ENCODE data around the gene C16orf87. TPM values are rescaled to one million over a fixed set of nuclear protein-coding genes. Genes with fewer than 3 reads are reported as not detected.
A peak's percentile ranks its signal among the peaks of the same experiment; 100 is the strongest.

C16orf87 gene
- total RNA-seq, 1 experiment from 2014 or later, result 6.3 TPM

GRCh38 chr16:46848768-46849764 lies 18.1 kb upstream of the C16orf87 start:
- in situ Hi-C loops (cut with HindIII; ENCODE audit: low pct_unique_long_range_greater_than_20kb, low sequenced_read_pairs), result no loop called here
- DNase-seq (ENCODE audit: low read depth, low spot score), result no peak

DNA sequence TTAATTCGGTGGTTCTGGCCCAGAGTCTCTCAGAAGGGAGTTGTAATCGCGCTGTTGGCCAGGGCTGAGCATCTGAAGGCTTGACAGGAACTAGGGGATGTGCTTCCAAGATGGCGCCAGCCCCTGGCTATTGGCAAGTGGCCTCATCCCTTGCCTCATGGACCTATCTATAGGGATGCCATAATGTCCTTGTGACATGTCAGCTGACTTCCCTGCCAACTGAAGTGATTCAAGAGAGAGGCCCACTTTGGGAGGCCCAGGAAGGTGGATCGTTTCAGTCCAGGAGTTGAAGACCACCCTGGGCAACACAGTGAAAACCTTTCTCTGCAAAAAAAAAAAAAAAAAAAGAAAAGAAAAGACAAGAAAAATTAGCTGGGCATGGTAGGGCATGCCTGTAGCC lies 15.0 kb upstream of the C16orf87 start:
- in situ Hi-C loops (cut with HindIII; ENCODE audit: low pct_unique_long_range_greater_than_20kb, low sequenced_read_pairs), result no loop called here
- DNase-seq (ENCODE audit: low read depth, low spot score), result peak; percentile 16

DNA sequence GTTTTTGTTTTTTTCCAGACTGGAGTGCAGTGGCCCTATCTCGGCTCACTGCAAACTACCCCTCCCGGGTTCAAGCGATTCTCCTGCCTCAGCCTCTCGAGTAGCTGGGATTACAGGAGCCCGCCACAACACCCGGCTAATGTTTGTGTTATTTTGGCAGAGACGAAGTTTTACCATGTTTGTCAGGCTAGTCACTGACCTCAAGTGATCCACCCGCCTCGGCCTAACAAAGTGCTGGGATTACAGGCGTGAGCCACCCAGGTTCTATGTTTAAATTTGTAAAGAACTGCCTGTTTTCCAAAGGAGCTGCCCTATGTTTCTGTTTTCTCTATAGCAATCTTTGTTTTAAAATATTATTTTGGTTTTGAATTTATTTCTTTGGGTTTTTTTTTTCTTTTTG lies 13.8 kb upstream of the C16orf87 start:
- in situ Hi-C loops (cut with HindIII; ENCODE audit: low pct_unique_long_range_greater_than_20kb, low sequenced_read_pairs), result no loop called here
- no peak for DNase-seq (ENCODE audit: low read depth, low spot score)

DNA sequence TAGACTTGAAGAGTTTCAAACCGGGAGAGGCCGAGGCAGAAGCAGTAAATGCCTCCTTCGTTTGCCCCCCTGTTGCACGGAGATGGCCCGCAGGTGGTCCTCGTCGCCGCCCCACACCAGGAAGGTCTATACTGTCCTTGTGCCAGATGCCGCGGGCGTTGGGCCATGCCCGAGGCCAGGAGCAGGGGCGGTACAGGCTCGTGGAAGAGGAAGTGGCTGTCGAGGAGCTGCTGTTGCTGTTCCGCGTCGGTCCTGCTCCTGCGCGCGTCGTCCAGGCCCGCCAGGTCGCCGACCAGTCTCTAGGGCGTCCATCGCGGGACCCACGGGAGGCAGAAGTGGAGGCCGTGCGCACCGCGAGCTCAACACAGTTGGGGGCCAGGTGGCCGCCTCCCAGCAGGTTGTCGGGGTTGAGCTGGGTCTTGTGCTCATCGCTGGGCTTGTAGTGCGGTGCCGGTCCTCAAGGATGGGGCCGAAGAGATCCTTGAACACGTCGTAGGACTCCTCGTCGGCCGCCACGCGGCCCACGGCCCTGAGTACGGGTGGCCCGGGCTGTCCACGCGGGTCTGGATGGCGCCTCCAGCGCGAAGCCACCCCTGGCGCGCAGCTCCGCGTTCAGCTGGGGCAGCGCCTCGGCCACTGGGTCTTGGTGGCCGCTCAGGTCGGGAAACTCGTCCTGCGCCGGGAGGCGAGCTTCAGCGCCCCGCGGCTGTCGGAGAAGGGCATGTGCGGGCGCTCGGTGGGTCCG lies 13.1 kb upstream of the C16orf87 start:
- DNase-seq (ENCODE audit: low read depth, low spot score), result no peak
- in situ Hi-C loops (cut with HindIII; ENCODE audit: low pct_unique_long_range_greater_than_20kb, low sequenced_read_pairs), result no loop called here

DNA sequence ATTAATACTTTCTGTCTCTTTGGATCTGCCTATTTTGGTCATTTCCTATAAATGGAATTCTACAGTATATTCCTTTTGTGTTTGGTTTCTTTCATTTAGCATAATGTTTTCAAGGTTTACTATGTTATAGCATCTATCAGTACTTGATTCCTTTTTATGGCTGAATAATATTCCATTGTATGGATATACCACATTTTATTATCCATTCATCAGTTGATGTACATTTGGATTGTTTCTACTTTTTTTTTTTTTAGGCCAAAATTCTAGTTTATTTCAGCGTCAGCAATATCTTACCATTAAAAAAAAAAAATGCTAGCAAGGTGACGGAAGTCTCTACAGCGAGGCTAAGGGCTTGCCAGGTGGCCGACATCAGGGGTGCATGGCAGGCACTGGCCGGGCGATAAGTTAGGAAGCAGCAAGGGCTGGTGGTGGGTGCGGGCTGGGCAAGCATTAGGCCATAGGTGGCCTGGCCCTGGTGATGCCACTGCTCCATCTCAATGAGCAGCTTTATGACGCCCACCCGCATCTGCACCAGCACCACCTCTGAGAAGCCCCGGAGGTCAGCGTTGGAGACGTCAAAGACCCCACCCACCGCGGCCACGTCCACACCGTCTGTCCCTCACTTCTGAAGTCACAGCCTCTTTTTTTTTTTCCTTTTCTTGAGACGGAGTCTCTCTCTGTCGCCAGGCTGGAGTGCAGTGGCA lies 11.4 kb upstream of the C16orf87 start:
- in situ Hi-C loops (cut with HindIII; ENCODE audit: low pct_unique_long_range_greater_than_20kb, low sequenced_read_pairs), result no loop called here

DNA sequence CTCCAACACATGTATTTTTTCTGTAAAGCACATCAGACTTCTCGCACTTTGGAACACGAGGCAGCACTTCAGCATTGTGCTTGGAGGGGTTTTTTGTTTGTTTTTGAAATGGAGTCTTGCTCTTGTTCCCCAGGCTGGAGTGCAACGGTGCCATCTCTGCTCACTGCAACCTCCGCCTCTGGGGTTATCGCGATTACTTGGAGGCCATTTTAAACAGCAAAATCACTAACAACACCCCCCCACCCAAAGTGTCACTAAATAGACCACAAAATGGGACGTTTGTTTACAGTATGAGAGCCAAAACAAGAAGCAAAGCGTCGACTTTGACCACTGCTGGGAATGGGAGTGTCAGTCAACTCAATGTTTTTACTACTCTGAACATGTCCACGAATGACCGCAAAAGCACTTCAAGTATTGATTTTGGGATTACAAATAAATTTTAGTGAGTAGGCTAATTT lies 9.0 kb upstream of the C16orf87 start:
- no peak for DNase-seq (ENCODE audit: low read depth, low spot score)

More for the DNA sequence above, 11.4 kb upstream of the C16orf87 start:
- no peak for DNase-seq (ENCODE audit: low read depth, low spot score)

DNA sequence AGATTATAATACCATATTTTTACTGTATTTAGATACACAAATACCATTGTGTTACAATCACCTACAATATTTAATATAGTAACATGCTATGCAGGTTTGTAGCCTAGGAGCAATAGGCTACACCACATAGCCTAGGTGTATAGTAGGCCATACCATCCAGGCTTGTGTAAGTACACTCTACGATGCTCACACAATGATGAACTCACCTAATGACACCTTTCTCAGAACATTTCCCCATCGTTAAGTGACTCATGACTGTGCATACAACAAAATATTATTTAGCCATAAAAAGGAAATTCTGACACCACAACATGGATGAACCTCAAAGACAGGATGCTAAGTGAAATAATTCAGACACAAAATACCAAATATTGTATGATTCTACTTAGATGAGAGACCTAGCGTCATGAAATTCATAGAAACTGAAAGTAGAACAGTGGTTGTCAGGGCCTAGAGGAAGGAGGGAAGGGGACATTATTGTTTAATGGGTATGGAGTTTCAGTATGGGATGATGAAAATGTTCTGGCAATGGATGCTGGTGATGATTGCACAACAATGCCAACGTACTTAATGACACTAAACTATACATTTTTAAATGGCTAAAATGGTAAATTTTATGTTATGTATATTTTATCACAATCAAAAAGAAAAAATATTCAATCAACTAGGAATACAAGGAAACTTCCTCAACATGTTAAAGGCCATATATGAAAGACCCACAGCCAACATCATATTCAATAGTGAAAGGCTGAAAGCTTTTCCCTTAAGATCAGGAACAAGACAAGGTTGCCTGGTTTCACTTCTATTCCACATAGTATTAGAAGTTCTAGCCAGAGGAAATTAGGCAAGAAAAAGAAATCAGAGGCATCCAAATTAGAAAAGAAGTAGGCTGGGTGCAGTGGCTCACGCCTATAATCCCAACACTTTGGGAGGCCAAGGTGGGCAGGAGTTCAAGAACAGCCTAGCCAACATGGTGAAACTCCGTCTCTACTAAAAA lies 5.9 kb upstream of the C16orf87 start:
- in situ Hi-C loops (cut with HindIII; ENCODE audit: low pct_unique_long_range_greater_than_20kb, low sequenced_read_pairs), result no loop called here
- no peak for DNase-seq (ENCODE audit: low read depth, low spot score)

More for the DNA sequence above, 9.0 kb upstream of the C16orf87 start:
- in situ Hi-C loops (cut with HindIII; ENCODE audit: low pct_unique_long_range_greater_than_20kb, low sequenced_read_pairs), result no loop called here

DNA sequence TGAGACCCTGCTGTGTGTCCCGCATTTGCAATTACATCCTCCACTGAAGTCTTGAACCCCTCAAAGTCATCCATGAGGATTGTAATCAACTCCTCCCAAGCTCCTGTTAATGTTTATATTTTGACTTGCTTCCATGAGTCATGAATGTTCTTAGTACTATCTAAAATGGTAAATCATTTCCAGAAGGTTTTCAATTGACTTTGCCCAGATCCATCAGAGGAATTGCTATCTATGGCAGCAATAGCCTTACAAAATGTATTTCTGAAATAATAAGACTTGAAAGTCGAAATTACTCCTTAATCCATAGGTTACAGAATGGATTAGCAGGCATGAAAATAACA lies 2.5 kb upstream of the C16orf87 start:
- DNase-seq (ENCODE audit: low read depth, low spot score), result no peak
- in situ Hi-C loops (cut with HindIII; ENCODE audit: low pct_unique_long_range_greater_than_20kb, low sequenced_read_pairs), result no loop called here

- in situ Hi-C loops (cut with HindIII; ENCODE audit: low pct_unique_long_range_greater_than_20kb, low sequenced_read_pairs), result no loop called here
- no peak for DNase-seq (ENCODE audit: low read depth, low spot score)
Measured at GRCh38 chr16:46832757-46833459, 1.9 kb upstream of the C16orf87 start.

- in situ Hi-C loops (cut with HindIII; ENCODE audit: low pct_unique_long_range_greater_than_20kb, low sequenced_read_pairs), result no loop called here
- DNase-seq (ENCODE audit: low read depth, low spot score), result peak; percentile 8
Measured at GRCh38 chr16:46830417-46830901, 521 bp downstream of the C16orf87 start.

- DNase-seq (ENCODE audit: low read depth, low spot score), result peak; percentile 54
- in situ Hi-C loops (cut with HindIII; ENCODE audit: low pct_unique_long_range_greater_than_20kb, low sequenced_read_pairs), result no loop called here
Measured at GRCh38 chr16:46828943-46829342, 2.0 kb downstream of the C16orf87 start.

- in situ Hi-C loops (cut with HindIII; ENCODE audit: low pct_unique_long_range_greater_than_20kb, low sequenced_read_pairs), result no loop called here
Measured at GRCh38 chr16:46828292-46828691, 2.7 kb downstream of the C16orf87 start.

GRCh38 chr16:46826631-46827030 lies 4.3 kb downstream of the C16orf87 start:
- in situ Hi-C loops (cut with HindIII; ENCODE audit: low pct_unique_long_range_greater_than_20kb, low sequenced_read_pairs), result no loop called here

More at GRCh38 chr16:46828292-46828691, 2.7 kb downstream of the C16orf87 start:
- no peak for DNase-seq (ENCODE audit: low read depth, low spot score)

DNA sequence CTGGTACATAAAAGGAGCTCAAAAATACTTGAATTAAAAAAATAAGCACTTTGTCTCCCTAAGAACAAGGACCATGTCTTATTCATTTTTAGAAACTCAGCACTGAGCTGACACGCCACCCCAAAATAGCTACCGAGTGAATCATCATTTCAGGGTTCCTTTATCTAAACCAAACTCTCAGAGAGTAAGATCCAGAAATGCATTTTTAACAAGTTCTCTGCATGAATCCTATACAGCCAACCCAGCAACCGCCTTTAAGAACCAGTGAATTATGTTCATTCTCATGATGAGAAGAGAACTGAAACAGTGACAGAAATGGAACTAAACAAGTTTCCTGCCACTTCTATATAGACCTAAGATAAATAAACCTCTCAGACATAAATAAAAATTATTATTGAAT lies 8.7 kb downstream of the C16orf87 start:
- in situ Hi-C loops (cut with HindIII; ENCODE audit: low pct_unique_long_range_greater_than_20kb, low sequenced_read_pairs), result no loop called here
- DNase-seq (ENCODE audit: low read depth, low spot score), result no peak

More at GRCh38 chr16:46826631-46827030, 4.3 kb downstream of the C16orf87 start:
- no peak for DNase-seq (ENCODE audit: low read depth, low spot score)

DNA sequence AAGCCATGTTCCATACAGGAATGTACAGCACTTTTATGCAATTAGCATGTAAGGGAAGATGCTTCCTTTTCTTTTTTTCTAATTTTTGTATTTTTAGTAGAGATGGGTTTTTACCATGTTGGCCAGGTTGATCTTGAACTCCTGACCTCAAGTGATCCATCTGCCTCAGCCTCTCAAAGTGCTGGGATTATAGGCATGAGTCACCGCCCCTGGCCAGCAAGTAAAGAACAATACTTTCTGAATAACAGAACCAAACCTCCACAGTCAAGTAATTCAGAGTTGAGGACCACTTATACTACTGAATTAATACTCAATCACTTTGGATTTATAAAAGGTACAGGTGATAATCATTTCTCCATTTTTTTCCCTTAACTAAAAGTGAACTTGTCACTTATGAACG lies 13.0 kb downstream of the C16orf87 start:
- in situ Hi-C loops (cut with HindIII; ENCODE audit: low pct_unique_long_range_greater_than_20kb, low sequenced_read_pairs), result no loop called here
- no peak for DNase-seq (ENCODE audit: low read depth, low spot score)

DNA sequence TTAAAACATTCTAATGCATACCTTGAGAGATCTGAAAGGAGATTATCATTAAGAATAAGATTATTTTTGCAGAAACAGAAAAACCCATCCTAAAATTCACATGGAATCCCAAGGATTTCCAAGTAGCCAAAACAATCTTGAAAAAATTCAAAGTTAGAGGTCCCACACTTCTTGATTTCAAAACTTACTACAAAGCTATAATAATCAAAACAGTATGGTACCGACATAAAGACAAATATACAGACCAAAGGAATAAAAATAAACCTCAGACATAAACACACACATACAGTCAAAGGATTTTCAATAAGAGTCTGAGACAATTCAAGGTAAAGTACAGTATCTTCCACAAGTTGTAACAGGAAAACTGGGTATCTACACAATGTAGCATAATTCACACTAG lies 16.2 kb downstream of the C16orf87 start:
- DNase-seq (ENCODE audit: low read depth, low spot score), result no peak
- in situ Hi-C loops (cut with HindIII; ENCODE audit: low pct_unique_long_range_greater_than_20kb, low sequenced_read_pairs), result no loop called here

All from SK-MEL-5 (cell line).